ENCODE measurements around the gene GTF2H1. TPM values are rescaled to one million over a fixed set of nuclear protein-coding genes. Genes with fewer than 3 reads are reported as not detected.

GTF2H1 gene
- total and polyA plus RNA-seq, 2 donors (not counting 1 experiment from before 2014, with no cell fraction given), result 43.7 to 71.9 TPM

- no CpG with 5 or more reads among the region's 3 CpGs for WGBS (ENCODE audit: insufficient coverage)
- ATAC-seq (ENCODE audit: low read depth) (no peak), DNase-seq (no peak)
- no peaks in the 10 kb centered on the region for H3K9me3 Mint-ChIP-seq (ENCODE audit: insufficient read depth)
- Histone ChIP-seq H3K27me3 (replicated peaks in 1 of 4; ENCODE audit: control extremely low read depth in 1 of 4, control insufficient read depth in 3 of 4, insufficient read depth in 4 of 4, low read length in 3 of 4) (no peaks in the 10 kb centered on the region), H3K4me3 (ENCODE audit: control extremely low read depth in 1 of 5, extremely low read depth in 1 of 5, insufficient read depth in 1 of 5, low read depth in 2 of 5, low read length in 4 of 5) (no peak overlapping the region), H3K4me1 (ENCODE audit: control insufficient read depth in 2 of 2, insufficient read depth in 2 of 2, low read length in 2 of 2) (no peaks in the 10 kb centered on the region), H3K36me3 (replicated peaks in 1 of 2; ENCODE audit: control extremely low read depth in 1 of 2, control insufficient read depth in 1 of 2, extremely low read depth in 1 of 2, insufficient read depth in 2 of 2, low read length in 1 of 2) (peaks cover 3 to 41% of the 10 kb centered on the region in 2 experiments), H2AFZ (ENCODE audit: insufficient read depth, low read depth, low read length, poor library complexity, severe bottlenecking) (no peak overlapping the region), H3K27ac (ENCODE audit: low read length in 2 of 2) (no peak overlapping the region), H3K9ac (ENCODE audit: low read length) (no peak overlapping the region), H3K9me3 (ENCODE audit: control extremely low read depth in 1 of 3, control insufficient read depth in 2 of 3, insufficient read depth in 1 of 3, low read length in 2 of 3) (no peaks in the 10 kb centered on the region), H3K4me2 (replicated peaks; ENCODE audit: low read depth, low read length, poor library complexity, severe bottlenecking) (no peak overlapping the region), H4K20me1 (ENCODE audit: control insufficient read depth, insufficient read depth, low read length, poor library complexity, severe bottlenecking) (no peaks in the 10 kb centered on the region), H3K79me2 (ENCODE audit: control insufficient read depth, insufficient read depth, low read length) (no peaks in the 10 kb centered on the region)
- no peak overlapping the region for H3K4me3 Mint-ChIP-seq
- no peaks in the 10 kb centered on the region for H3K4me1 Mint-ChIP-seq
- intact Hi-C loops (cut with micrococcal nuclease), result no loop called here
- TF ChIP-seq EZH2 (IDR thresholded peaks at IDR 0.05; ENCODE audit: borderline replicate concordance, insufficient read depth, low read depth, low read length, poor library complexity, severe bottlenecking), result no peak
- TF ChIP-seq, protein P1, sequence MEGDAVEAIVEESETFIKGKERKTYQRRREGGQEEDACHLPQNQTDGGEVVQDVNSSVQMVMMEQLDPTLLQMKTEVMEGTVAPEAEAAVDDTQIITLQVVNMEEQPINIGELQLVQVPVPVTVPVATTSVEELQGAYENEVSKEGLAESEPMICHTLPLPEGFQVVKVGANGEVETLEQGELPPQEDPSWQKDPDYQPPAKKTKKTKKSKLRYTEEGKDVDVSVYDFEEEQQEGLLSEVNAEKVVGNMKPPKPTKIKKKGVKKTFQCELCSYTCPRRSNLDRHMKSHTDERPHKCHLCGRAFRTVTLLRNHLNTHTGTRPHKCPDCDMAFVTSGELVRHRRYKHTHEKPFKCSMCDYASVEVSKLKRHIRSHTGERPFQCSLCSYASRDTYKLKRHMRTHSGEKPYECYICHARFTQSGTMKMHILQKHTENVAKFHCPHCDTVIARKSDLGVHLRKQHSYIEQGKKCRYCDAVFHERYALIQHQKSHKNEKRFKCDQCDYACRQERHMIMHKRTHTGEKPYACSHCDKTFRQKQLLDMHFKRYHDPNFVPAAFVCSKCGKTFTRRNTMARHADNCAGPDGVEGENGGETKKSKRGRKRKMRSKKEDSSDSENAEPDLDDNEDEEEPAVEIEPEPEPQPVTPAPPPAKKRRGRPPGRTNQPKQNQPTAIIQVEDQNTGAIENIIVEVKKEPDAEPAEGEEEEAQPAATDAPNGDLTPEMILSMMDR (IDR thresholded peaks at IDR 0.05), result no peak
- POLR2A ChIA-PET, result no interaction called here
- H3K27ac Mint-ChIP-seq, result no peak overlapping the region
- H3K27me3 Mint-ChIP-seq, result no peaks in the 10 kb centered on the region
- CTCF ChIA-PET, result no interaction called here
These were observed 45.1 kb downstream of the GTF2H1 start for GRCh38 chr11:18367431-18367830.

- H3K9me3 Mint-ChIP-seq (ENCODE audit: insufficient read depth), result no peaks in the 10 kb centered on the region
- H3K4me1 Mint-ChIP-seq, result no peaks in the 10 kb centered on the region
- intact Hi-C loops (cut with micrococcal nuclease), result no loop called here
These were observed 45.9 kb downstream of the GTF2H1 start for GRCh38 chr11:18368221-18368620.

More at GRCh38 chr11:18368221-18368620, 45.9 kb downstream of the GTF2H1 start:
- no peak for TF ChIP-seq EZH2 (IDR thresholded peaks at IDR 0.05; ENCODE audit: borderline replicate concordance, insufficient read depth, low read depth, low read length, poor library complexity, severe bottlenecking)
- TF ChIP-seq, protein P1 (IDR thresholded peaks at IDR 0.05), result no peak
- ChIA-PET POLR2A (no interaction called here), CTCF (no interaction called here)
- Mint-ChIP-seq H3K27me3 (no peaks in the 10 kb centered on the region), H3K4me3 (no peak overlapping the region), H3K27ac (no peak overlapping the region)
- Histone ChIP-seq H3K27ac (ENCODE audit: low read length in 2 of 2) (no peak overlapping the region), H3K4me2 (replicated peaks; ENCODE audit: low read depth, low read length, poor library complexity, severe bottlenecking) (no peak overlapping the region), H3K27me3 (replicated peaks in 1 of 4; ENCODE audit: control extremely low read depth in 1 of 4, control insufficient read depth in 3 of 4, insufficient read depth in 4 of 4, low read length in 3 of 4) (no peaks in the 10 kb centered on the region), H3K9me3 (ENCODE audit: control extremely low read depth in 1 of 3, control insufficient read depth in 2 of 3, insufficient read depth in 1 of 3, low read length in 2 of 3) (no peaks in the 10 kb centered on the region), H3K79me2 (ENCODE audit: control insufficient read depth, insufficient read depth, low read length) (no peaks in the 10 kb centered on the region), H2AFZ (ENCODE audit: insufficient read depth, low read depth, low read length, poor library complexity, severe bottlenecking) (no peak overlapping the region), H3K4me3 (ENCODE audit: control extremely low read depth in 1 of 5, extremely low read depth in 1 of 5, insufficient read depth in 1 of 5, low read depth in 2 of 5, low read length in 4 of 5) (no peak overlapping the region), H3K36me3 (replicated peaks in 1 of 2; ENCODE audit: control extremely low read depth in 1 of 2, control insufficient read depth in 1 of 2, extremely low read depth in 1 of 2, insufficient read depth in 2 of 2, low read length in 1 of 2) (peaks cover 3 to 37% of the 10 kb centered on the region in 2 experiments), H3K9ac (ENCODE audit: low read length) (no peak overlapping the region), H4K20me1 (ENCODE audit: control insufficient read depth, insufficient read depth, low read length, poor library complexity, severe bottlenecking) (no peaks in the 10 kb centered on the region), H3K4me1 (ENCODE audit: control insufficient read depth in 2 of 2, insufficient read depth in 2 of 2, low read length in 2 of 2) (no peaks in the 10 kb centered on the region)
- DNase-seq (no peak), ATAC-seq (ENCODE audit: low read depth) (no peak)
- whole genome bisulfite sequencing (ENCODE audit: insufficient coverage), result 57% methylated on average over 1 of the region's 2 CpGs
